Esophagus squamous epithelium (tissue), 4 donors: Measurements from ENCODE around the gene DRD4.

ENCODE experiments used
- CTCF ChIP-seq, 6 experiments: fragments of 450-650 bp in 4 of 6; fragments of 200-600 bp in 2 of 6; sonication (generic) in 2 of 6; IDR thresholded peaks; one replicate each; pipeline ENCODE4 v1.5.1; 2016 to 2019; ENCODE audit warnings: antibody characterized with exemption in 6 of 6, mild to moderate bottlenecking in 4 of 6, moderate library complexity in 4 of 6
- POLR2A ChIP-seq, 4 donors: fragments of 450-650 bp; IDR thresholded peaks; one replicate each; pipeline ENCODE4 v1.6.1; 2017; ENCODE audit warnings: antibody characterized with exemption in 4 of 4, mild to moderate bottlenecking in 4 of 4, moderate library complexity in 3 of 4

- TF ChIP-seq CTCF (IDR thresholded peaks at IDR 0.05) (no peak), POLR2A (IDR thresholded peaks at IDR 0.05) (no peak)
Observed at GRCh38 chr11:660681-661444, 23.8 kb downstream of the DRD4 start.
